LNCAP (cell line): ENCODE measurements around the gene RANBP1.

ENCODE experiments used
- TF ChIP-seq, protein P1 (sequence below): fragments of 450-650 bp; IDR thresholded peaks from 2 replicates; pipeline ENCODE4 v1.5.1; 2017; ENCODE audit warnings: mild to moderate bottlenecking

RANBP1 gene

DNA sequence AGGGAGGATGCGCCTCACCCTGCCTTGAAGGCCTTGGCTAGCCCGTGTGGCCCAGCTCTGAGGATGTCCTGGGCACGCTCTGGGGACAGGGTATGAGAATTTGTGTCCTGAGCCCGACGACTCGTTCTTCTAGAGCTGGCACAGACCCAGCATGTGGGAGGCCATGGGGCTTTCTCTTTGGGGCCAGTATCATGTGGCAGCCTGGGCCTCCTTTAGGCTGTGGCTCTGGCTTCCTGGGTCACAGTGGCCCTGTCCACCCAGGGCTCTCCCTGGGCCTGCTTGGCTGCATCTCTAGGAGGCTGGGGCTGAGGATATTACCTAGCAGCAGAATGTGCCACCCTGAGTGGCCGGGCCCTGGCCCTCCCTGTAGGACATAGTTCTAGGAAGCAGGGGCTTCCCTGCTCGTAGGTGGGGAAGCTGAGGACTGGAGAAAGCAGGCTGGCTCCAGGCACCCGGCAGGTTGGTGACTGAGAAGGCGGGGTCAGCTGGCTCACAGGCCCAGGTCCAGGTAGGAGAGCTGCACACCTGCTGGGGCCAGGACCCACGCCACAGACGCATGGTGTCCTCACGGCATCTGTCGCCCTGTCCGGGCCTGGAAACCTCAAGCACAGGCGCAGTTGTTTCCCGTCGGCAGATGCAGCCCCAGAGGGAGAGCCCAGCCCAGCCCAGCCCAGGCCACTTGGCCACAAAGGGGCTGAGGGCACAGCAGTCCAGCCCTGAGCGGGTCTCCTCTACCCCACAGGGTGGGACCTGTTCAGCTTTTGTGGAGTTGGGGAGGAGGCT, 28.2 kb downstream of the RANBP1 start:
- TF ChIP-seq, protein P1, sequence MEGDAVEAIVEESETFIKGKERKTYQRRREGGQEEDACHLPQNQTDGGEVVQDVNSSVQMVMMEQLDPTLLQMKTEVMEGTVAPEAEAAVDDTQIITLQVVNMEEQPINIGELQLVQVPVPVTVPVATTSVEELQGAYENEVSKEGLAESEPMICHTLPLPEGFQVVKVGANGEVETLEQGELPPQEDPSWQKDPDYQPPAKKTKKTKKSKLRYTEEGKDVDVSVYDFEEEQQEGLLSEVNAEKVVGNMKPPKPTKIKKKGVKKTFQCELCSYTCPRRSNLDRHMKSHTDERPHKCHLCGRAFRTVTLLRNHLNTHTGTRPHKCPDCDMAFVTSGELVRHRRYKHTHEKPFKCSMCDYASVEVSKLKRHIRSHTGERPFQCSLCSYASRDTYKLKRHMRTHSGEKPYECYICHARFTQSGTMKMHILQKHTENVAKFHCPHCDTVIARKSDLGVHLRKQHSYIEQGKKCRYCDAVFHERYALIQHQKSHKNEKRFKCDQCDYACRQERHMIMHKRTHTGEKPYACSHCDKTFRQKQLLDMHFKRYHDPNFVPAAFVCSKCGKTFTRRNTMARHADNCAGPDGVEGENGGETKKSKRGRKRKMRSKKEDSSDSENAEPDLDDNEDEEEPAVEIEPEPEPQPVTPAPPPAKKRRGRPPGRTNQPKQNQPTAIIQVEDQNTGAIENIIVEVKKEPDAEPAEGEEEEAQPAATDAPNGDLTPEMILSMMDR: no peak

GRCh38 chr22:20145206-20145831, 29.4 kb downstream of the RANBP1 start:
- TF ChIP-seq, protein P1: no peak

GRCh38 chr22:20145832-20146223, 29.9 kb downstream of the RANBP1 start:
- TF ChIP-seq, protein P1: no peak

- TF ChIP-seq, protein P1: no peak
These were observed 30.9 kb downstream of the RANBP1 start for GRCh38 chr22:20146777-20147176.

DNA sequence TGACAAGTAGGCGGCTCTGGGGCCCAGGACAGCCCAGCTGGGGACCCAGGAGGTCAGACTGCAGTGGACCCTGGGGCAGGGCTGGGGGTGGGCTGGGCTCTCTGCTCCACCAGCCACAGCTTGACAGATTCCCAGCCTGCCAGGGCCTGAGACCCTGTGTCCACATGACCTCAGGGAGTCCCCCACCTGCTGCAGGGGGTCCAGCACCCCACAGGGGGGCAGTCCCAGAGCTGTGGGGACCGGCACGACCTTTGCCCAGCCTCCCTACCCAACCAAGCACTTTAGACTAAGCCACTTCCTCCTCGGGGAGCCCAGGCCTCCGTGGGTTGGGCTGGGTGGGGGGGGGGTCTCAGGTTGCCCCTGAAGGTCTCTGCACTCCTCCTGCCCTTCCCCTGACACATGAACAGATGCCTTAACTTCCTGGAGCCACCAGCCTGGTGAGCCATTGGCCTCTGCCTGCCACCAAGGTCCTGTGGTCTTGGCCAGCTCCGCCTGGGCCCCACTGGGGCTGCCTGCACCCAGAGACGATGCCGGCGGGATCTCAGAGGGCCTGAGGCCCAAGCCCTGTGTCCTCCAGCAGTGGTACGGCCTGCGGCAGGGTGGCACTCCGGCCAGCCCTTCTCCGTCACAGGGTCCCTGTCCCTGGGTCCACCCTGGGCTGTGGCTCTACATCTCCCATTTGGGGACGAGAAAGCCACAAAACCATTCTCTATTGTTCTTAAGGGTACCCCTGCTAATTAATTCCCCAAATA, 31.5 kb downstream of the RANBP1 start:
- TF ChIP-seq, protein P1: no peak

GRCh38 chr22:20148414-20148813, 32.5 kb downstream of the RANBP1 start:
- TF ChIP-seq, protein P1: no peak

DNA sequence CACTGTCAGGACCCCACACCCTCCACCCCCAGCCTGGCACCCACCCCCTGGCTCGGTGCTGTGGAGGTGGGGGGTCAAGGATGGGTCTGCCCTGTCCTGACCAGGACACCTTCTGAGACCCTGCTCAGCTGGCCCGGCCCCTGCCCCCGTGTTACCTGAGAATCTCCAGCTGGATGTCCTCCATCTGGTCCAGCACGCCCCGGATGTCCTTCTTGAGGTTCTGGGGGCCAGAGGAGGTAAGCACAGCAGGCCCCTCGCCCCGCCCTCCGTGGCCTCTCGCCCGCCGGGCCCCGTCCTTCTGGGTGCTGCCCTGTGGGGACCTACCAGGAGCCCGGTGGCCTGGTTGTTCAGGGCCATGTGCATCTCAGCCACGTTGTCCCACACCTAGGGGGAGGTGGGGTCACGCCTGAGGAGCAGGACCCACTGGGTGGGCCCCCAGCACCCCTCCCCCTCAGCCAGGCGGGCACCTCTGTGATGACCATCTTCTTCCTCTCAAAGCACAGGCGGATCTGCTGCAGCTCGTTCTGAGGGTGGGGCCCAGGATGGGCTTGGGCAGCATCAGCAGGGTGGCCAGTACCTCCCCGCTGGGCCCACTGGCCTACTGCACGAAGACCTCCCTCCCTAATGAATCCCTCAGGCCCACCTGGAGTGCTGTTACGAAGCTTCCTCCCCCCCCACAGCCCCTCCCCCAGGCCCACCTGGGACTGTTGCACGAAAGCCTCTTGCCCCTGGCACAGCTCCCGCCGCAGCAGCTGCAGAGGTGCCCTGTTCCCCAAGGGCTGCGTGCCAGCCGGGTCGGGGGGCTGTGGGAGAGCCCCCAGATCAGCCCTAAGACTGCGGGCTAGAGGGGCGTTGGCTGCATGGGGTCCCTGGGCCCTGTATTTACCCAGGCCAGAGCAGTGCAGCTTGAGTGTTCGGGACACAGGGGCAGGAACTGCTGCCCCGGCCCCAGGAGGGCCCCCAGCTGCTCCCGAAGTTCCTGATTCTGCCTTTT, 33.6 kb downstream of the RANBP1 start:
- TF ChIP-seq, protein P1: no peak
